ENCODE results near the gene MTM1.

MTM1 gene

DNA sequence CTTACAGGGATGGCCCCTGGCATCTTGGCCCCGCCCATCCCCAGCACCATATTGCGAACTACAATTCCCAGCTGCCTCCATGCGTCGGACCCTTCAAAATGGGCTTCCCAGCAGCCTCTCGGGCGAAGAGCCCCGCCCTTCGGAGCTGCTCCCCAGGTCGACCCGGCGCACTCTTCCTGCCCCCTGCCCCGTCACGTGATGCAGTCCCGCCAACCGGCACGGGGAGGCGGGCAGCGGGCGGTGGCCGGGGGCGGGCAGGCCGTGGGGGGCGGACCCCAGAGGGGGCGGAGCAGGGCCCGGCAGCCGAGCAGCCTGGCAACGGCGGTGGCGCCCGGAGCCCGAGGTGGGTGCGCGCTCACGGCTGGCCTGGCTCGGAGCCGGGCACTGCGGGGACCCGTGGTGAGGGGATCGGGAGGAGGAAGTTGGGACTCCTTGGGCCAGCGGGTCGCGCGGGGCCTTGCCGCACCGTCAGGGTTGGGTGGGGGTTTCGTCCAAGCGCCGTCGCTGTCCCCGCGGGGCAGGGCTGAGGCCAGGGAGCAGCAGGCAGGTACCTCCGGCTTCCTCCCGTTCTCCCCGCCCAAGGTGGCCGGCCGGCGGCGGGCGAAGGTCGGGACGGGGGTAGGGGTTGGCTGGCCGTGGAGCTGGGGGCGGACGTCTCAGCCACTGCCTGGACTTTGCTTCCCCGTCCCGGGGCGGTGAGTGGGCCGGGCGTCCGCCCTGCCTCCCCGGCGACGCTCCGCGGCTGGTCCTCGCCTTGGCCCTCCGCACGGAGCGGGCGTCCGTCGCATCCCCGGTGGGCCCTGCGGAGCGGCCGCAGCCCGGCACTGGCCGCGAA is at the start of gene MTM1:
Gene MTM1 (plus strand): TSS at position 302 of the 835 bp plus-strand sequence. CDS start 23,994 bp downstream, outside the sequence.
- no peak for TF ChIP-seq TCF12 (IDR thresholded peaks at IDR 0.05; ENCODE audit: low read depth)
- no peak for TF ChIP-seq RAD21 (IDR thresholded peaks at IDR 0.05; ENCODE audit: low read depth)
- TF ChIP-seq YY1 (IDR thresholded peaks at IDR 0.05; ENCODE audit: low read depth): peak; percentile 66
- TF ChIP-seq NFIC (IDR thresholded peaks at IDR 0.05): no peak
- TF ChIP-seq EGR1 (IDR thresholded peaks at IDR 0.05): no peak
- TF ChIP-seq TAF1 (IDR thresholded peaks at IDR 0.05; ENCODE audit: low read depth): peak; percentile 26; the same call in 1 of the 2 replicates
- TF ChIP-seq EP300 (IDR thresholded peaks at IDR 0.05; ENCODE audit: borderline replicate concordance): no peak
- TF ChIP-seq, protein P1, sequence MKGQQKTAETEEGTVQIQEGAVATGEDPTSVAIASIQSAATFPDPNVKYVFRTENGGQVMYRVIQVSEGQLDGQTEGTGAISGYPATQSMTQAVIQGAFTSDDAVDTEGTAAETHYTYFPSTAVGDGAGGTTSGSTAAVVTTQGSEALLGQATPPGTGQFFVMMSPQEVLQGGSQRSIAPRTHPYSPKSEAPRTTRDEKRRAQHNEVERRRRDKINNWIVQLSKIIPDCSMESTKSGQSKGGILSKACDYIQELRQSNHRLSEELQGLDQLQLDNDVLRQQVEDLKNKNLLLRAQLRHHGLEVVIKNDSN (IDR thresholded peaks at IDR 0.05): peak; percentile 96
- TF ChIP-seq, protein P2, sequence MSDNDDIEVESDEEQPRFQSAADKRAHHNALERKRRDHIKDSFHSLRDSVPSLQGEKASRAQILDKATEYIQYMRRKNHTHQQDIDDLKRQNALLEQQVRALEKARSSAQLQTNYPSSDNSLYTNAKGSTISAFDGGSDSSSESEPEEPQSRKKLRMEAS (IDR thresholded peaks at IDR 0.05): no peak

DNA sequence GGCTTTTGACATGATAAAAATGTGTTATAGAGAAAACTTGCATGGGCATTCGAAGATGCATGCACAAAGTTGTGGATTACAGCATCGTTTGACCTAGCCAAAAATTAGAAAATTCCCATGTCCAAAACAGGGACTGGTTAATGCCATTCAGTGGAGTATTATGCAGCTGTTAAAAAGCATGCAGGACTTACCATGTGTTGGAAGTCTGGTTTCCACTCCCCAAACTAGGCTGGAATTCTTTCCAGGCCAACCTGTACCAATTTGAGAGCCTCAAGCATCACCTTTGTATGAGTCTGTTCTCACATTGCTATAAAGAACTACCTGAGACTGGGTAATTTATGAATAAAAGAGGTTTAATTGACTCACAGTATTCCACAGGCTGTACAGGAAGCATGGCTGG is 45.9 kb upstream of the MTM1 start:
- TF ChIP-seq TEAD4 (IDR thresholded peaks at IDR 0.05) (no peak), EP300 (IDR thresholded peaks at IDR 0.05; ENCODE audit: borderline replicate concordance) (no peak), FOXM1 (IDR thresholded peaks at IDR 0.05; ENCODE audit: borderline replicate concordance, low read depth) (no peak), YY1 (IDR thresholded peaks at IDR 0.05; ENCODE audit: low read depth) (no peak), EGR1 (IDR thresholded peaks at IDR 0.05) (no peak), CREB1 (IDR thresholded peaks at IDR 0.05; ENCODE audit: low read depth) (no peak), CEBPB (IDR thresholded peaks at IDR 0.05) (no peak), TCF12 (IDR thresholded peaks at IDR 0.05; ENCODE audit: low read depth) (no peak), REST (IDR thresholded peaks at IDR 0.05; ENCODE audit: low read depth) (no peak), NFIC (IDR thresholded peaks at IDR 0.05) (no peak)

GRCh38 chrX:150525061-150525919 is 43.1 kb upstream of the MTM1 start:
- TF ChIP-seq, protein P2 (IDR thresholded peaks at IDR 0.05): no peak
- TF ChIP-seq YY1 (IDR thresholded peaks at IDR 0.05; ENCODE audit: low read depth) (no peak), NFIC (IDR thresholded peaks at IDR 0.05) (no peak), TEAD4 (IDR thresholded peaks at IDR 0.05) (no peak), TAF1 (IDR thresholded peaks at IDR 0.05; ENCODE audit: low read depth) (no peak), EP300 (IDR thresholded peaks at IDR 0.05; ENCODE audit: borderline replicate concordance) (no peak), REST (IDR thresholded peaks at IDR 0.05; ENCODE audit: low read depth) (no peak), ZBTB7A (IDR thresholded peaks at IDR 0.05; ENCODE audit: low read depth) (no peak), RAD21 (IDR thresholded peaks at IDR 0.05; ENCODE audit: low read depth) (no peak), CEBPB (IDR thresholded peaks at IDR 0.05) (no peak)

DNA sequence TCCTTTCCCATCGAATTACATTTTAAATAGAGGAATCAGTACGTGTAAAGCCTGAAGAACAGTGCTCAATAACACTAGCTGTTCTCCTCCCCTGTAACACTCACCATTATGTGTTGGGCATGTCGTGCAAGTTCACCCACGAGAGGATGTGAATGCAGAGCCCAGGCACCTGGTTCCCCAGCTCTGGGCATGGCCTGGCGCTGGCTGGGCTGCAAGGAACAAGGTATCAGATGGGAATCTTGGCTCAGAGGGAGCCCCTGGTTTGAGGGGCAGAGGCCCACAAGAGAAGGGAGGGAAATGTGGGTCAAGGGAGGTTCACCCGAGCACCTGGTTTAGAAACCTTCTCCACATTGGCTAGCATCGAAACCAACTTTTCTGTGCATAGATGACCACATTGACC is 41.7 kb upstream of the MTM1 start:
- TF ChIP-seq TAF1 (IDR thresholded peaks at IDR 0.05; ENCODE audit: low read depth) (no peak), YY1 (IDR thresholded peaks at IDR 0.05; ENCODE audit: low read depth) (no peak)
- TF ChIP-seq, protein P1 (IDR thresholded peaks at IDR 0.05): no peak

- TF ChIP-seq CEBPB (IDR thresholded peaks at IDR 0.05) (no peak), TAF1 (IDR thresholded peaks at IDR 0.05; ENCODE audit: low read depth) (no peak), ZBTB7A (IDR thresholded peaks at IDR 0.05; ENCODE audit: low read depth) (no peak), TEAD4 (IDR thresholded peaks at IDR 0.05) (no peak), FOXM1 (IDR thresholded peaks at IDR 0.05; ENCODE audit: borderline replicate concordance, low read depth) (no peak)
These were observed 41.3 kb upstream of the MTM1 start for GRCh38 chrX:150527108-150527507.

Measured in Ishikawa (cell line).